Middle frontal gyrus (tissue), 1 donor: ENCODE data around the gene AMBRA1.
"Not testable (repeated sequence)": the region's sequence is repeated elsewhere in the genome, so short reads cannot be mapped to it uniquely, and the experiment has no call there.

Experiments used
- DNase-seq: peaks from one replicate; pipeline ENCODE4 v3.0.0-alpha.2; 2015; ENCODE audit warnings: low spot score; ENCODE audit errors: extremely low spot score

The AMBRA1 gene

GRCh38 chr11:46533396-46534100, 60.3 kb downstream of the AMBRA1 start:
- no peak for DNase-seq

- no peak for DNase-seq
These were observed 63.8 kb downstream of the AMBRA1 start for GRCh38 chr11:46529928-46530574.

DNA sequence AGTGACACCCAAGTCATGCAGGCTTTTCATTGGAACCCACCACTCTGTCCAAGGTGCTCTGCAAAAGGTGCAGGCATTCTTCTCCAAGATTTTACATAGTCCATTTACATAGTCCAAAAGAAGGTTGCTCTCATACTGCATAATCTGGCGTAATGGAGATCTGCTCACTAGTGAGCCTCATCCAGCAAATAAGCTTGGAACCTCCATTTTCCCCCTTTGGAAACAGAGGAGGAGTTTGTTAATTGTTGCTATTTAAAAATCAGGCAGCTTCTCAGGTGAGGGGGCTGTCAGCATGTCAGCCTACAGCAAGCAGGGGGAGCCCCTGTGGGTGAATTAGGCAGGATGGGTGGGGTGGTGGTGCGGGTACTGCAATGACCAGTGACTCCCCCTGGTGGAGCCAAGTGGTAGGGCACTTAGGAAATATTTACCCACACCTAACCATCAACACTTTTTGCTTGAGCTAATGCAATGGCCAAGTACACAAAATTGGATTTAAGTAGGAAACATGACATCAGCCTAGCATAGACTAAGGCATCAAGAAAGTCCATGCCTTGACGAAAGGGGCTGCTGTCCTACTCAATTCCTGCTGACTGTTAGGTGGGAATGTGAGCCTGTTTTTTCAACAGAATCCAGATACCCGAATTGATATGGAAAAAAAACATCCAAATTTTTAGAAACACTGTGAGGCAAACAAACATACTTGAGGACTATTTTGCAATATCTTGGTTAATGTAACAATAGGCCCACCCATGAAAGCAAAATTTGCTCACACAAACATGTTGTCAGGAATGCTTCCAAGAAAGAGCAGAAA, 64.5 kb downstream of the AMBRA1 start:
- no peak for DNase-seq

GRCh38 chr11:46528445-46529094, 65.3 kb downstream of the AMBRA1 start:
- no peak for DNase-seq

DNA sequence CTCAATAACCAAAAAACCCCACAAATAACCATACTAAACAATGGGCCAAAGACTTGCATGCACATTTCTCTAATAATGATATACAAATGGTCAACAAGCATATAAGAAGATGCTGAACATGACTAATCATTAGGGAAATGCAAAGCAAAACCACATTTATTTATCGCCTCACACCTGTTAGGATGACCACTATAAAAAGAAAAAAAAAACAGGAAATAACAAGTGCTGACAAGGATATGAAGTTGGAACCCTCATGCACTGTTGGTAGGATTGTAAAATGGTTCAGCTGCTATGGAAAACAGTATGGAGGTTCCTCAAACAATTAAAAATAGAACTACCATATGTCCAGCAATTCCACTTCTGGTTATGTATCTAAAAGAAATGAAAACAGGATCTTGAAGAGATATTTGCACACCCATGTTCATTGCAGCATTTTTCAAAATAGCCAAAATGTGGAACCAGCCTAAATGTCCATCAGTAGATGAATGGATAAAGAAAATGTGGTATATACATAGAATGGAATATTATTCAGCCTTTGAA, 66.2 kb downstream of the AMBRA1 start:
- peak; percentile 30 for DNase-seq

DNA sequence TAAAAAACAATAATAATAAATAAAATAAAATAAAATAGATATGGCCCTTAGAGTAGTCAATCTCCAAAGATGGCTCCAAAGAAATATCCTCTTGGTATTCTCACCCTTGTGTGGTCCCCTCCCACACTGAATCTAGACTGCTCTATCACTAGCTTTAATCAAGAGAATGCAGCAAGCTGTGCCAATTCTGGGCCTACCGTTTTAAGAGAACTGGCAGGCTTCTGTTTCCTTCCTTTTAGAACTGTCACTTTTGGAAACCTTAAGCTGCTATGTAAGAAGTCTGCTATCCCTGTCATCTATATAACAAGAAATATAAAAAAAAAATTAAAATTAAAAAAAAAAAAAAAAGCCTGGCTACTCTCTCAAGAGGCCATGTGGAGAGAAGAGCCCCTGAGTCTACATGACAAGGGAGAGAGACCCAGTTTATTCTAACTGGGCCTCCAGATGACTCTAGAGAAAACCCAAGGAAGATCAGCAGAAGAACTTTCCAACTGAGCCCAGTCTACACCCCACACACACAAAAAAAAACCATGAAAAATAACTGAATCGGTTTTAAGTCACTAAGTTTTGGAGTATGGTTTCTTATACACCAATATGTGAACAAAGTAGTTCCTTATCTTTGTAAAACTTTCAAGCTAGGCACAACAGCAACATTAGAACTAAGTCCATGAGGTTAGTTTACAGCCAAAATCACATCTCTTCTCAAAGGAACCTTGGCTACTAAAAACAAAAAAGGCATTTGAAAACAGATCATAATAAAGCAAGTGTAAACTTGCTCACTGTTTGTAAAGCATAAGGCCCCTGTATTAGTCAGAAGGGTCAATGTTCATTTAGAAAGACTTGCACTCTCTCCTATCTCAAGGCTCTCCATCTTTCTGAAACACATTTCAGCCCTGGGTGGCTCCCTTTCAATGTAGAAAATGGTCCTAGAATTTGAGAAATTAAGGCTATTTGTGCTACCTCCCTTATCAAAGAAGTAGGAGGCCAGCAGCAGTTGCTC, 67.3 kb downstream of the AMBRA1 start:
- no peak for DNase-seq

GRCh38 chr11:46524201-46524770, 69.5 kb downstream of the AMBRA1 start:
- DNase-seq = no peak

DNA sequence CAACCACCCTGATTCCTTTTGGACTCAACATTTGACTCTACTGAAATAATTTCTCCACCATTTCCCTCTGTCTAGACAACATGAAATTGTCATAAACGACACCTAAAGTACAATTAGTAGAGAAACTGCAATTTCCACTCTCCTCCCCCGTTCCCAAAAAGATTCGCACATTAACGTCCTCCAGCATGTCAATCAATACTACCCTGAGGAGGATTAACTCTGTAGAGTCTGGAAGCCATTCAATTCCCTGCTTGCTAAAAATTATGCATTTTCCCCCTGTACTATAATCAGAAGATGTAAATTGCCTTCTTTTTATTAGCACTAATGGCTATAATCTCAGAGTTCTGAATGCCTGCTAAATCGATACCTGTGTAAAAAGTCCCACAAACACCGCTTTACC, 70.5 kb downstream of the AMBRA1 start:
- DNase-seq = no peak

DNA sequence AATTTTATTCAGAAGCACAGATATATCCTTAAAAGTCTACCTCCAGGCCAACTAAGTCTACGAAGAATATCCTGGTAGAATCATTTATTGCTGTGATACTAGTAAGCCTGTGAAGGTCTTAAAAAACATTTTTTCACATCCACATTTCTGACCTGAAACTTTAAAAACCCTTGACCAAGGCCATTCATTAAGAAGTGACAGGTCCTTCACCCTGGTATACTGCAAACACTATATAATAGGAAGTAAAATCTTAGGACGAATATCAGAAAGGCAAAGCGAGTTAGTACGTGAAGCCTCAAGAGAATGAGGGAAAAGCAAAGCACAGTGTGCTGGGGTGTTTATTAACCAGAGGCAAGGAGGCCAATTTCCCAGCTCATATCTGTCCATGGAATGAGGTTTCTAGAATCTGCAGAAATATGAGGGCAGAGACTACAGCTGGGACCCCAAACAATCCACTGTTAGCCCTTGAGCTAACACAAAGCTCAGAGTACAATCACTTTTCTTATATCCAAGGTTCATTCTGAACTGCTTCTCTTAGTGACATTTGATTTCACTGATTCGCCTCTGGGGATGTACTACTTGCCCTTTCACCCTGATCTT, 71.0 kb downstream of the AMBRA1 start:
- no peak for DNase-seq

DNA sequence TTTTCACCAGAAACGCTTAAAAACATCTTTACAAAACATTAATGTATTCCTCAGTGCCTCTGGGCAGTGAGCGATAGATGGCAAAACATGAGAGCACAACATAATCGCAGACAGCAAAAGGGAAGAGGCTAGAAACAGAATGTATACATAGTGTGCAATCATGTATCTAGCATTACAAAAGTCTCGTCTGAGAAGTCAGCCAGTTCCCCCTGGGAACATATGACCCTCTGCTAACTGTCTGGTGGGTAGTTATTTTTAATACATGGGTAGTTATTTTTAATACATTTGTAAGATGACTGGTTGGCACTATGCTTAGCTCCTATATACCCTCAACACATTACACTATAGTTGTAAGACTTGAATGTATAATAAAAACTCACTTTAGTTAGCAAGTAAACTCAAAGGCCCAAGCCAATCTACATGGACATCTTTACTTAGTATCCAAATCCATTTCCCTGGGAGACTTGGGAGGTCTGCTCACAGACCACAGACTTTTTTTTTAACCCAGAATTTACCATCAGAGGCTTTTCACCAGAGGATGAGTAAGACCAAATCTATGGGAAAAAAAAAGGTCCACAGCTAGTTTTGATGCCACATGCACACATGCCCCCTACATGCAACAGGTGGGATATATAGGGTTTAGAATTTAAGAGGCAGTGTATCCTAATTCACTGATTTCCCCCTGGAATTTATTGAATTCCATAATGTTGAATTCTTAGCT, 71.7 kb downstream of the AMBRA1 start:
- no peak for DNase-seq

GRCh38 chr11:46520971-46521745, 72.7 kb downstream of the AMBRA1 start:
- DNase-seq = no peak

DNA sequence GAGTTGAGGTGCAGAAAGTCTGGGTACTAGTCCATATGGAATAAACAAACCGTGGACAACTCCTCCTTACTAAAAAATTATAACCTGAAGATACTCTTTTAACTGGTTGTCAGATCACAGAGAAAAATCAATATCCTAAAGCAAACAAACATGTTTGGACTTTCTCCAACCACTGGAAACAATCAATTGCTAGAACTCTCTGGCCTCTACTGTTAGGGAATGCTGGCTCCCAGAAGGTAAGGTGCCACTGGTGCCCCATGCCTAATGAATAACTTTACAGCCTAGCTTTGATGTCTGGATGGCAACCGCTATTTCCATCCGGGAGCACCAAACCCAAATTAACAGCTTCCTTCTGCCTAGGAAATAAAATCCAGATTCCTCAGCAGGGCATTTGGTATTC, 74.5 kb downstream of the AMBRA1 start:
- no peak for DNase-seq

DNA sequence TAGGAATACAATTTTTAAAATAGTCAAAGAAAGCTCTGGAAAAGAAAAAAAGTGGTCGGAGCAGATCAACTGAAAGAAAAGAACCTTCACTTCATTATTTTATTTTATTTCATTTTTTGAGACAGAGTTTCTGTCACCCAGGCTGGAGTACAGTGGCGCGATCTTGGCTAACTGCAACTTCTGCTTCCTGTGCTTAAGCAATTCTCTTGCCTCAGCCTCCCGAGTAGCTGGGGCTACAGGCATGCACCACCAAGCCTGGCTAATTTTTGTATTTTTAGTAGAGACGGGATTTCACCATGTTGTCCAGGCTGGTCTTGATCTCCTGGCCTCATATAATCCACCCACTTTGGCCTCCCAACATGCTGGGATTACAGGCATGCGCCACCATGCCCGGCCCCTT, 74.9 kb downstream of the AMBRA1 start:
- not testable (repeated sequence) for DNase-seq

- no peak for DNase-seq
These were observed 79.5 kb downstream of the AMBRA1 start for GRCh38 chr11:46514370-46514769.

DNA sequence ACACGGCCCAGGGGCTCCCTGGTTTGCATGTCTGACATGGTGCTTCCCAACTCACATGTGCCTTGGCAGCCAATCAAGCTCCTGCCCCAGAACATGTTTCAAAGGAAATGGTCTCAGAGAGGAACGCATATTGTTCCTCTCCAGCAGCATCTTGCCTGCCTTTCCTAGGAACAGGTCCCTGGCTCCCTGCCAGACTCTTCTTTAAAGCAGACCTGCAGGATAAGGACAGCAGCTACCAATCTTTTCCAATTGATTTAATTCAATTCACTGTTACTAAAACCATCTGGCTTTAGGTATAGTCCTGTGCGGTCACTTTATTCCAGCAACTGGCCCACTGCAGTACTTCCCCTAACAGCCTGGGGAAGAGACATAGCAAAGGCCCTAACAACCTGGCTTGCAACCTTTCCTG, 79.9 kb downstream of the AMBRA1 start:
- no peak for DNase-seq

- no peak for DNase-seq
These were observed 81.5 kb downstream of the AMBRA1 start for GRCh38 chr11:46512261-46512881.

DNA sequence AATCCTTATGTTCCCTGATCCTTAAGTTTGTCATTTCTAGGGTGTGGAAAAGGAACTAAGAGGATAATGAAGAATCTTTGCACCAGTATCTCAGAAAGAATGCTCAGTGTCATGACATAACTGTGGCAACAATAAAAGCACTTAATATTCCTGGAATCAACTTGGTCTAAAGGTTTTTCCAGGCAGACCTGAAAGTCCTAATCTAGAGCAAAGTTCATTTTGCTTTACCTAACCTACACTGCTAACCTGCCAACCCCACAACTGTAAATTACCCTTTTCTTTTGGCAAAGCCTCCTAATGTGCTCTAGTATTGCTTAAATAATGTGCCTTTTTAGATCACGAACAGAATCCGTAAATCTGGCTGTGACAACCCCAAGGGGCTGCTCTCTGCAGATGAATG, 82.5 kb downstream of the AMBRA1 start:
- DNase-seq = no peak

GRCh38 chr11:46508360-46508759, 85.5 kb downstream of the AMBRA1 start:
- no peak for DNase-seq
